SU-DHL-6 (cell line): Measurements from ENCODE around the gene INKA2.

ENCODE experiments used
- CTCF ChIP-seq: fragments of 200-600 bp; sonication (generic); IDR thresholded peaks from one replicate; pipeline ENCODE4 v1.5.1; 2017; ENCODE audit warnings: antibody characterized with exemption, mild to moderate bottlenecking, low read length, moderate library complexity; ENCODE audit not compliant: insufficient read depth, poor library complexity, severe bottlenecking
- EZH2phosphoT487 ChIP-seq: fragments of 200-600 bp; sonication (generic), shearing (Covaris generic); conservative IDR thresholded peaks from 2 replicates; pipeline ENCODE4 v1.6.1; 2018; ENCODE audit warnings: mild to moderate bottlenecking, antibody characterized with exemption, low read length, moderate library complexity, mixed read lengths

- TF ChIP-seq CTCF = no peak
- no peak for TF ChIP-seq EZH2phosphoT487
Observed at GRCh38 chr1:111716333-111716732, 22.9 kb downstream of the INKA2 start.
